Femur (tissue), 1 donor: ENCODE data around the gene TNFAIP8L1.
"Not testable (repeated sequence)": the region's sequence is repeated elsewhere in the genome, so short reads cannot be mapped to it uniquely, and the experiment has no call there.

Source experiments
- DNase-seq: peaks from one replicate; pipeline ENCODE4 v3.0.0-alpha.2; 2017

The TNFAIP8L1 gene

GRCh38 chr19:4638828-4639530 lies at the start of gene TNFAIP8L1:
Gene TNFAIP8L1, plus strand, starts transcription at chr19:4639516. Its CDS starts 12,354 bp downstream, at chr19:4651870.
- peak; percentile 97 for DNase-seq

GRCh38 chr19:4589579-4590410 lies 49.5 kb upstream of the TNFAIP8L1 start:
- no peak for DNase-seq

- DNase-seq = no peak
Observed at GRCh38 chr19:4590559-4590958, 48.8 kb upstream of the TNFAIP8L1 start.

- DNase-seq = no peak
Observed at GRCh38 chr19:4591320-4591719, 48.0 kb upstream of the TNFAIP8L1 start.

- DNase-seq = no peak
Observed at GRCh38 chr19:4592445-4592844, 46.9 kb upstream of the TNFAIP8L1 start.

GRCh38 chr19:4593409-4593851 lies 45.9 kb upstream of the TNFAIP8L1 start:
- no peak for DNase-seq

GRCh38 chr19:4594201-4594600 lies 45.1 kb upstream of the TNFAIP8L1 start:
- DNase-seq = no peak

- DNase-seq = not testable (repeated sequence)
Observed at GRCh38 chr19:4595158-4595557, 44.2 kb upstream of the TNFAIP8L1 start.

- peak; percentile 66 for DNase-seq
Observed at GRCh38 chr19:4596033-4596904, 43.0 kb upstream of the TNFAIP8L1 start.

- peak; percentile 39 for DNase-seq
Observed at GRCh38 chr19:4597278-4597974, 41.9 kb upstream of the TNFAIP8L1 start.

- DNase-seq = peak; percentile 60
Observed at GRCh38 chr19:4597975-4598671, 41.2 kb upstream of the TNFAIP8L1 start.

GRCh38 chr19:4598712-4599111 lies 40.6 kb upstream of the TNFAIP8L1 start:
- no peak for DNase-seq

- no peak for DNase-seq
Observed at GRCh38 chr19:4600082-4600481, 39.2 kb upstream of the TNFAIP8L1 start.

- no peak for DNase-seq
Observed at GRCh38 chr19:4600893-4601292, 38.4 kb upstream of the TNFAIP8L1 start.

- DNase-seq = no peak
Observed at GRCh38 chr19:4602173-4602788, 37.0 kb upstream of the TNFAIP8L1 start.

GRCh38 chr19:4602915-4603314 lies 36.4 kb upstream of the TNFAIP8L1 start:
- DNase-seq = no peak

GRCh38 chr19:4604912-4605311 lies 34.4 kb upstream of the TNFAIP8L1 start:
- no peak for DNase-seq

GRCh38 chr19:4606181-4606580 lies 33.1 kb upstream of the TNFAIP8L1 start:
- DNase-seq = no peak

GRCh38 chr19:4606921-4607678 lies 32.2 kb upstream of the TNFAIP8L1 start:
- peak; percentile 78 for DNase-seq

- DNase-seq = peak; percentile 35
Observed at GRCh38 chr19:4609878-4610511, 29.3 kb upstream of the TNFAIP8L1 start.
